Measurements from ENCODE around the gene KHSRP. TPM values are rescaled to one million over a fixed set of nuclear protein-coding genes. Genes with fewer than 3 reads are reported as not detected.

KHSRP gene
- total RNA-seq = 10 to 100 TPM; 54.0 to 83.4 TPM

GRCh38 chr19:6424195-6424938, at the start of gene KHSRP:
Gene KHSRP (minus strand): TSS chr19:6424811. CDS start chr19:6424701, 110 bp downstream.
- intact Hi-C loops (cut with DNase I) = no loop called here
- TF ChIP-seq POLR2A (IDR thresholded peaks at IDR 0.05) (peak; percentile 41 to 74 (median 63)), CTCF (IDR thresholded peaks at IDR 0.05) (no peak)
- Histone ChIP-seq H3K27me3 (no peaks in the 10 kb centered on the region), H3K27ac (peak within 1 kb of the TSS; percentile 63 to 82 (median 78)), H3K9me3 (no peaks in the 10 kb centered on the region), H3K36me3 (replicated peaks in 1 of 2; ENCODE audit: insufficient read depth in 1 of 2, low read depth in 2 of 2) (no peaks in the 10 kb centered on the region), H3K4me3 (peak within 1 kb of the TSS; percentile 42 to 72), H3K4me1 (peaks cover 19% of the 10 kb centered on the region)
- 0% methylated on average over 16 of the region's 114 CpGs; no CpG with 5 or more reads in 1 of the 2 donors for WGBS, 2 donors
- no peak for DNase-seq
- no peak for ATAC-seq

GRCh38 chr19:6473647-6474046, 49.0 kb upstream of the KHSRP start:
- H3K4me3 ChIP-seq = no peak overlapping the region
- WGBS, 2 donors = 21 to 26% methylated on average over 9 of the region's 9 CpGs

GRCh38 chr19:6472713-6473112, 48.1 kb upstream of the KHSRP start:
- Histone ChIP-seq H3K27ac (peak overlapping the region in 3 of 4 donors; percentile 22 to 30 (median 29)), H3K4me1 (peaks cover 30% of the 10 kb centered on the region), H3K27me3 (no peaks in the 10 kb centered on the region), H3K36me3 (replicated peaks in 1 of 2; ENCODE audit: insufficient read depth in 1 of 2, low read depth in 2 of 2) (no peaks in the 10 kb centered on the region), H3K9me3 (no peaks in the 10 kb centered on the region), H3K4me3 (no peak overlapping the region)
- intact Hi-C loops (cut with DNase I) = no loop called here
- TF ChIP-seq POLR2A (IDR thresholded peaks at IDR 0.05) (no peak), CTCF (IDR thresholded peaks at IDR 0.05) (no peak)
- ATAC-seq = no peak
- peak in 3 of 4 donors; percentile 46 to 66 (median 66) for DNase-seq
- WGBS, 2 donors = 24 to 47% methylated on average over 2 to 4 of the region's 4 CpGs

More at GRCh38 chr19:6473647-6474046, 49.0 kb upstream of the KHSRP start:
- H3K27me3 ChIP-seq = no peaks in the 10 kb centered on the region
- intact Hi-C loops (cut with DNase I) = no loop called here
- H3K4me1 ChIP-seq = peaks cover 30% of the 10 kb centered on the region
- H3K36me3 ChIP-seq (replicated peaks in 1 of 2; ENCODE audit: insufficient read depth in 1 of 2, low read depth in 2 of 2) = no peaks in the 10 kb centered on the region
- ATAC-seq (no peak), DNase-seq (peak in 3 of 4 donors; percentile 46 to 67 (median 48))
- no peak overlapping the region for H3K27ac ChIP-seq
- no peaks in the 10 kb centered on the region for H3K9me3 ChIP-seq
- TF ChIP-seq POLR2A (IDR thresholded peaks at IDR 0.05) = no peak

- intact Hi-C loops (cut with DNase I) = no loop called here
- 75 to 83% methylated on average over 12 to 13 of the region's 14 CpGs for WGBS, 2 donors
These were observed 46.5 kb upstream of the KHSRP start for GRCh38 chr19:6471076-6471475.

More at GRCh38 chr19:6471076-6471475, 46.5 kb upstream of the KHSRP start:
- Histone ChIP-seq H3K9me3 (no peaks in the 10 kb centered on the region), H3K4me1 (peaks cover 20% of the 10 kb centered on the region), H3K4me3 (no peak overlapping the region), H3K36me3 (replicated peaks in 1 of 2; ENCODE audit: insufficient read depth in 1 of 2, low read depth in 2 of 2) (peaks cover 0 to 3% of the 10 kb centered on the region in 2 donors), H3K27ac (no peak overlapping the region), H3K27me3 (no peaks in the 10 kb centered on the region)
- DNase-seq = no peak
- TF ChIP-seq CTCF (IDR thresholded peaks at IDR 0.05) = no peak
- no peak for TF ChIP-seq POLR2A (IDR thresholded peaks at IDR 0.05)
- no peak for ATAC-seq
